ENCODE data around the gene CEMIP2.
A peak's percentile ranks its signal among the peaks of the same experiment; 100 is the strongest.

The CEMIP2 gene

GRCh38 chr9:71765693-71766092, 2.6 kb downstream of the CEMIP2 start:
- H3K4me3 ChIP-seq (replicated peaks in 1 of 2; ENCODE audit: low read depth in 2 of 2, low read length in 2 of 2), result no peak overlapping the region
- TF ChIP-seq CTCF (IDR thresholded peaks at IDR 0.05; ENCODE audit: low read depth, low read length), result no peak
- peak in 1 of 2 donors; percentile 74 for DNase-seq (ENCODE audit: low read depth in 2 of 2)

GRCh38 chr9:71764891-71765290, 3.4 kb downstream of the CEMIP2 start:
- no peak overlapping the region for H3K4me3 ChIP-seq (replicated peaks in 1 of 2; ENCODE audit: low read depth in 2 of 2, low read length in 2 of 2)
- TF ChIP-seq CTCF (IDR thresholded peaks at IDR 0.05; ENCODE audit: low read depth, low read length), result no peak
- no peak for DNase-seq (ENCODE audit: low read depth in 2 of 2)

- DNase-seq (ENCODE audit: low read depth in 2 of 2), result no peak
- no peak overlapping the region for H3K4me3 ChIP-seq (replicated peaks in 1 of 2; ENCODE audit: low read depth in 2 of 2, low read length in 2 of 2)
- no peak for TF ChIP-seq CTCF (IDR thresholded peaks at IDR 0.05; ENCODE audit: low read depth, low read length)
Observed at GRCh38 chr9:71764463-71764862, 3.9 kb downstream of the CEMIP2 start.

GRCh38 chr9:71763832-71764231, 4.5 kb downstream of the CEMIP2 start:
- peak; percentile 52 to 54 for DNase-seq (ENCODE audit: low read depth in 2 of 2)
- no peak for TF ChIP-seq CTCF (IDR thresholded peaks at IDR 0.05; ENCODE audit: low read depth, low read length)
- no peak overlapping the region for H3K4me3 ChIP-seq (replicated peaks in 1 of 2; ENCODE audit: low read depth in 2 of 2, low read length in 2 of 2)

- no peak overlapping the region for H3K4me3 ChIP-seq (replicated peaks in 1 of 2; ENCODE audit: low read depth in 2 of 2, low read length in 2 of 2)
- peak; percentile 42 to 84 for DNase-seq (ENCODE audit: low read depth in 2 of 2)
- no peak for TF ChIP-seq CTCF (IDR thresholded peaks at IDR 0.05; ENCODE audit: low read depth, low read length)
Observed at GRCh38 chr9:71762900-71763653, 5.2 kb downstream of the CEMIP2 start.

- DNase-seq (ENCODE audit: low read depth in 2 of 2), result no peak
- no peak for TF ChIP-seq CTCF (IDR thresholded peaks at IDR 0.05; ENCODE audit: low read depth, low read length)
- no peak overlapping the region for H3K4me3 ChIP-seq (replicated peaks in 1 of 2; ENCODE audit: low read depth in 2 of 2, low read length in 2 of 2)
Observed at GRCh38 chr9:71761938-71762353, 6.4 kb downstream of the CEMIP2 start.

GRCh38 chr9:71760901-71761300, 7.4 kb downstream of the CEMIP2 start:
- no peak for DNase-seq (ENCODE audit: low read depth in 2 of 2)
- TF ChIP-seq CTCF (IDR thresholded peaks at IDR 0.05; ENCODE audit: low read depth, low read length), result no peak
- H3K4me3 ChIP-seq (replicated peaks in 1 of 2; ENCODE audit: low read depth in 2 of 2, low read length in 2 of 2), result no peak overlapping the region

Measured in cardiac fibroblast (primary cell).